ENCODE data around the gene MYO1F.

MYO1F gene

DNA sequence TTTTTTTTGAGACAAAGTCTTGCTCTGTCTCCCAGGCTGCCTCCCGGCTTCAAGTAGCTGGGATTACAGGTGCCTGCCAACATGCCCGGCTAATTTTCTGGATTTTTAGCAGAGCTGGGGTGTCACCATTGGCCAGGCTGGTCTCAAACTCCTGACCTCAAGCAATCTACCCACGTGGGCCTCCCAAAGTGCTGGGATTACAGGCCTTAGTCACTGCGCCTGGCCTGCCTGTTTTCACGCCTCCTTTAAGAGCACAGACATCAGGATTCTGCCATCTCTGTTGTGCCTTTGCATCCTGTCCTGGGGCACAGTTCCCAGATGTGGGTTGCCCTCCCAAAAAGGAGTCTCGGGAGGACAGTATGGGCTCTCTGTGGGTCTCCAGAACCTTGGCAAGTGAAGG, 72.3 kb downstream of the MYO1F start:
- TF ChIP-seq CTCF (IDR thresholded peaks at IDR 0.05; ENCODE audit: insufficient read depth, low read length, poor library complexity, severe bottlenecking), result no peak

GRCh38 chr19:8504171-8504570, 73.1 kb downstream of the MYO1F start:
- DNase-seq (ENCODE audit: extremely low read depth, insufficient read length), result no peak
- Histone ChIP-seq H3K36me3 (ENCODE audit: control insufficient read depth, insufficient read depth, low read length) (no peaks in the 10 kb centered on the region), H3K27me3 (replicated peaks; ENCODE audit: control insufficient read depth, insufficient read depth, low read length) (no peaks in the 10 kb centered on the region; the same call in 1 of the 2 replicates), H3K4me3 (replicated peaks; ENCODE audit: low read depth, low read length) (no peak overlapping the region)
- TF ChIP-seq CTCF (IDR thresholded peaks at IDR 0.05; ENCODE audit: insufficient read depth, low read length, poor library complexity, severe bottlenecking), result no peak

More for the DNA sequence above, 72.3 kb downstream of the MYO1F start:
- Histone ChIP-seq H3K36me3 (ENCODE audit: control insufficient read depth, insufficient read depth, low read length) (no peaks in the 10 kb centered on the region), H3K27me3 (replicated peaks; ENCODE audit: control insufficient read depth, insufficient read depth, low read length) (no peaks in the 10 kb centered on the region; the same call in 1 of the 2 replicates), H3K4me3 (replicated peaks; ENCODE audit: low read depth, low read length) (no peak overlapping the region)
- DNase-seq (ENCODE audit: extremely low read depth, insufficient read length), result no peak

GRCh38 chr19:8503510-8503909, 73.7 kb downstream of the MYO1F start:
- H3K36me3 ChIP-seq (ENCODE audit: control insufficient read depth, insufficient read depth, low read length), result no peaks in the 10 kb centered on the region
- H3K27me3 ChIP-seq (replicated peaks; ENCODE audit: control insufficient read depth, insufficient read depth, low read length), result no peaks in the 10 kb centered on the region; the same call in 1 of the 2 replicates
- no peak for DNase-seq (ENCODE audit: extremely low read depth, insufficient read length)
- no peak for TF ChIP-seq CTCF (IDR thresholded peaks at IDR 0.05; ENCODE audit: insufficient read depth, low read length, poor library complexity, severe bottlenecking)
- H3K4me3 ChIP-seq (replicated peaks; ENCODE audit: low read depth, low read length), result no peak overlapping the region

GRCh38 chr19:8501981-8502380, 75.3 kb downstream of the MYO1F start:
- Histone ChIP-seq H3K27me3 (replicated peaks; ENCODE audit: control insufficient read depth, insufficient read depth, low read length) (no peaks in the 10 kb centered on the region; the same call in 1 of the 2 replicates), H3K4me3 (replicated peaks; ENCODE audit: low read depth, low read length) (no peak overlapping the region), H3K36me3 (ENCODE audit: control insufficient read depth, insufficient read depth, low read length) (no peaks in the 10 kb centered on the region)
- DNase-seq (ENCODE audit: extremely low read depth, insufficient read length), result no peak
- TF ChIP-seq CTCF (IDR thresholded peaks at IDR 0.05; ENCODE audit: insufficient read depth, low read length, poor library complexity, severe bottlenecking), result no peak

DNA sequence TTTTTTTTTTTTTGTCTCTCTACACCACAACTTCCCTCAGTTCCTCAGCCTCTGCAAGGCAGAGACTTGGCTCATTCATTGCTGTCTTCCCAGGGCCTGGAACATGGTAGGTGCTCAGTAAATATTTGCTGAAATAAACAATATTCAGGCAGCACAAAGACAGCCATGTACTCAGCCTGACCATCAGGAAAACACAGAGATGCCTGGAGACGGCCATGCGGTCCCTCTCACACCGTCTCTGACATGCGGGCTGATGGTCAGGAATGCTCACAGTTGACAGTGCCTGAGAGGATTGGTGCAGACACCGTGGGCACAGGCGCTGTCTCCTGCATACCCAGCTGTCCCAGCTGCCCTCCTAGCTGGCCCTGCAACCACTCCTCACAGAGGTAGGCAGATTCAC, 75.7 kb downstream of the MYO1F start:
- Histone ChIP-seq H3K27me3 (replicated peaks; ENCODE audit: control insufficient read depth, insufficient read depth, low read length) (no peaks in the 10 kb centered on the region; the same call in 1 of the 2 replicates), H3K4me3 (replicated peaks; ENCODE audit: low read depth, low read length) (no peak overlapping the region), H3K36me3 (ENCODE audit: control insufficient read depth, insufficient read depth, low read length) (no peaks in the 10 kb centered on the region)
- no peak for TF ChIP-seq CTCF (IDR thresholded peaks at IDR 0.05; ENCODE audit: insufficient read depth, low read length, poor library complexity, severe bottlenecking)
- DNase-seq (ENCODE audit: extremely low read depth, insufficient read length), result no peak

- no peak for DNase-seq (ENCODE audit: extremely low read depth, insufficient read length)
- H3K36me3 ChIP-seq (ENCODE audit: control insufficient read depth, insufficient read depth, low read length), result no peaks in the 10 kb centered on the region
- no peak overlapping the region for H3K4me3 ChIP-seq (replicated peaks; ENCODE audit: low read depth, low read length)
- H3K27me3 ChIP-seq (replicated peaks; ENCODE audit: control insufficient read depth, insufficient read depth, low read length), result no peaks in the 10 kb centered on the region; the same call in 1 of the 2 replicates
- no peak for TF ChIP-seq CTCF (IDR thresholded peaks at IDR 0.05; ENCODE audit: insufficient read depth, low read length, poor library complexity, severe bottlenecking)
These were observed 77.1 kb downstream of the MYO1F start for GRCh38 chr19:8500158-8500557.
